OCI-LY7 (cell line): Measurements from ENCODE around the gene GALNT2. TPM values are rescaled to one million over a fixed set of nuclear protein-coding genes. Genes with fewer than 3 reads are reported as not detected.

Experiments used
- BruUV-seq: library from RNA; stranded (reverse); fragments of 400-500 nt; replicated peaks from 2 replicates; lab custom pipeline; 2021; lab: Mats Ljungman, UMichigan
- CTCF ChIA-PET: fragments of 300-600 bp; sonication (Branson Sonifier 250); formaldehyde crosslinking; loops from one replicate; lab custom pipeline; 2022; ENCODE audit warnings: antibody characterized with exemption; ENCODE audit not compliant: unreplicated experiment; lab: Charles Lee
- POLR2A ChIA-PET: fragments of 300-600 bp; sonication (Branson Sonifier 250); formaldehyde crosslinking; loops from one replicate; lab custom pipeline; 2022; ENCODE audit warnings: antibody characterized with exemption; lab: Charles Lee
- DNase-seq: peaks from one replicate; pipeline ENCODE4 v3.0.0-alpha.2; 2015; ENCODE audit warnings: low spot score
- H2AFZ ChIP-seq: fragments of 200-600 bp; sonication (generic), shearing (Covaris generic); 2 replicates; pipeline ENCODE4 v1.6.1; 2014; ENCODE audit warnings: mild to moderate bottlenecking, antibody characterized with exemption, low read length, moderate library complexity
- H3K27ac ChIP-seq: fragments of 200-600 bp; sonication (generic); 2 replicates; pipeline ENCODE4 v1.5.1; 2014; ENCODE audit warnings: mixed run types, low read depth, mild to moderate bottlenecking, moderate library complexity, low read length, inconsistent platforms; ENCODE audit not compliant: poor library complexity, severe bottlenecking
- H3K36me3 ChIP-seq: fragments of 200-600 bp; sonication (generic); 2 replicates; pipeline ENCODE4 v1.6.1; 2014; ENCODE audit warnings: mild to moderate bottlenecking, antibody characterized with exemption, low read length, moderate library complexity, mixed read lengths; ENCODE audit not compliant: insufficient read depth
- H3K4me1 ChIP-seq: fragments of 200-600 bp; sonication (generic); 2 replicates; pipeline ENCODE4 v1.5.1; 2014; ENCODE audit warnings: mild to moderate bottlenecking, low read length; ENCODE audit not compliant: insufficient read depth, poor library complexity, severe bottlenecking
- H3K4me2 ChIP-seq: fragments of 200-600 bp; sonication (generic); 2 replicates; pipeline ENCODE4 v1.6.1; 2014; ENCODE audit warnings: mild to moderate bottlenecking, low read length
- H3K4me3 ChIP-seq: fragments of 200-600 bp; sonication (generic); 2 replicates; pipeline ENCODE4 v1.5.1; 2014; ENCODE audit warnings: mild to moderate bottlenecking, low read depth, low read length; ENCODE audit not compliant: poor library complexity, severe bottlenecking
- H3K79me2 ChIP-seq: fragments of 200-600 bp; sonication (generic); 2 replicates; pipeline ENCODE4 v1.6.1; 2016; ENCODE audit warnings: low read depth, mild to moderate bottlenecking, low read length, moderate library complexity, mixed read lengths; ENCODE audit not compliant: insufficient read depth
- H3K9me2 ChIP-seq: fragments of 200-600 bp; sonication (generic); 2 replicates; pipeline ENCODE4 v1.6.1; 2016; ENCODE audit warnings: mild to moderate bottlenecking, low read length, mixed read lengths; ENCODE audit not compliant: insufficient read depth
- H3K9me3 ChIP-seq: fragments of 200-600 bp; sonication (generic); 2 replicates; pipeline ENCODE4 v1.6.1; 2014; ENCODE audit warnings: mild to moderate bottlenecking, mixed run types, low read length, mixed read lengths
- H4K20me1 ChIP-seq: fragments of 200-600 bp; sonication (generic); 2 replicates; pipeline ENCODE4 v1.6.1; 2014; ENCODE audit warnings: mild to moderate bottlenecking, antibody characterized with exemption, low read length, moderate library complexity, mixed read lengths; ENCODE audit not compliant: insufficient read depth
- EZH2phosphoT487 ChIP-seq: fragments of 200-600 bp; sonication (generic); IDR thresholded peaks from 2 replicates; pipeline ENCODE4 v1.6.1; 2018; ENCODE audit warnings: low read depth, borderline replicate concordance, mild to moderate bottlenecking, mixed run types, antibody characterized with exemption, low read length, moderate library complexity, mixed read lengths
- intact Hi-C: fragments of 100-400 bp; cut with micrococcal nuclease; formaldehyde crosslinking; loops from one replicate; pipeline ENCODE4 v1.10.0; 2022; ENCODE audit not compliant: unreplicated experiment
- total RNA-seq, 2 experiments: library from RNA; depleted of rRNA in 1 of 2; stranded (reverse); fragments of >200 nt in 1 of 2; shearing (Covaris generic) in 1 of 2; gene quantifications; 2 replicates each; pipeline ENCODE4 v1.2.3, GENCODE V29; 2014 to 2022
- TF ChIP-seq, protein P1 (sequence below): fragments of 200-600 bp; sonication (generic); conservative IDR thresholded peaks from 2 replicates; pipeline ENCODE4 v1.5.1; 2014; ENCODE audit warnings: mild to moderate bottlenecking, antibody characterized with exemption, low read length, moderate library complexity, mixed read lengths

GALNT2 gene
- total RNA-seq, 2 experiments from 2014 or later = 29.9 to 67.3 TPM

DNA sequence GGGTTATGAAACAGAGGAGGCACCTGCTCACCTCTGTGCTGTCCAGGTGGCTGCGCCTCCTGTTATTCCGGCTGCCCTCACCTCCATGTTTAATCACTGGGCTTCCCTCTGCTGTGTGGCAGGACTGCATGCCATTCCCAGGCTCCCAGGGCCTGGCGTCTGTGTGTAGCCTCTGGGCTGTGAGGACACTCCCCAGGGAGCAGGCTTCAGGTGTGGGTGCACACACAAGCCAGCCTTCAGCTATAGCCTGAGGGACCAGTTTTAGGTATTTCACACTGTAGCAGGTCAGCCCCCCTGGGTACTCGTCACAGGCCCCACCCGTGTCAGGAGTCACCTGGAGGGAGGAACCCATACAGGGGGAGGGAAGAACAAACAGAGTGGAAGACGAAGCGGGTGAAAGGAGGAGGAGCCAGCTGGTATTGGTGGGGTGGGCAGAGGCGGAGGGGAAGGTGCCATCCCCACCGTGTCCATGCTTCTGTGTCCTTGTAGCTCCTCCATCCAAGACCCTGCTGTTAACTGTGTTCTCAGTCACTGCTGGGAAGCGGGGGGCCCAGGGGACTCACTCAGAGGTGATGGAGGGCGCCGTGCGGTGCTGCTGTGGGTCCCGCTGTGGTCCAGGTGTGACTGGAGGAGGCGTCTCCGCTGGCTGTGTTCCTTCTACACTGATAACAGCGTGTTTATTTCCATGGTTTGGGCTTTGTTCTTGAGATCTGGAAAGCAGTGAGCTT, 200.5 kb downstream of the GALNT2 start:
- POLR2A ChIA-PET = no interaction called here
- Histone ChIP-seq H3K4me3 (no peak overlapping the region), H3K27ac (no peak overlapping the region), H3K9me2 (no peaks in the 10 kb centered on the region), H3K9me3 (no peaks in the 10 kb centered on the region), H2AFZ (no peak overlapping the region), H3K79me2 (no peaks in the 10 kb centered on the region), H4K20me1 (no peaks in the 10 kb centered on the region), H3K36me3 (peaks cover 28% of the 10 kb centered on the region), H3K4me1 (peaks cover 25% of the 10 kb centered on the region), H3K4me2 (no peak overlapping the region)
- intact Hi-C loops = no loop called here
- no TSS peak for BruUV-seq
- TF ChIP-seq, protein P1, sequence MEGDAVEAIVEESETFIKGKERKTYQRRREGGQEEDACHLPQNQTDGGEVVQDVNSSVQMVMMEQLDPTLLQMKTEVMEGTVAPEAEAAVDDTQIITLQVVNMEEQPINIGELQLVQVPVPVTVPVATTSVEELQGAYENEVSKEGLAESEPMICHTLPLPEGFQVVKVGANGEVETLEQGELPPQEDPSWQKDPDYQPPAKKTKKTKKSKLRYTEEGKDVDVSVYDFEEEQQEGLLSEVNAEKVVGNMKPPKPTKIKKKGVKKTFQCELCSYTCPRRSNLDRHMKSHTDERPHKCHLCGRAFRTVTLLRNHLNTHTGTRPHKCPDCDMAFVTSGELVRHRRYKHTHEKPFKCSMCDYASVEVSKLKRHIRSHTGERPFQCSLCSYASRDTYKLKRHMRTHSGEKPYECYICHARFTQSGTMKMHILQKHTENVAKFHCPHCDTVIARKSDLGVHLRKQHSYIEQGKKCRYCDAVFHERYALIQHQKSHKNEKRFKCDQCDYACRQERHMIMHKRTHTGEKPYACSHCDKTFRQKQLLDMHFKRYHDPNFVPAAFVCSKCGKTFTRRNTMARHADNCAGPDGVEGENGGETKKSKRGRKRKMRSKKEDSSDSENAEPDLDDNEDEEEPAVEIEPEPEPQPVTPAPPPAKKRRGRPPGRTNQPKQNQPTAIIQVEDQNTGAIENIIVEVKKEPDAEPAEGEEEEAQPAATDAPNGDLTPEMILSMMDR = no peak
- TF ChIP-seq EZH2phosphoT487 = no peak
- CTCF ChIA-PET = no interaction called here
- DNase-seq = no peak

DNA sequence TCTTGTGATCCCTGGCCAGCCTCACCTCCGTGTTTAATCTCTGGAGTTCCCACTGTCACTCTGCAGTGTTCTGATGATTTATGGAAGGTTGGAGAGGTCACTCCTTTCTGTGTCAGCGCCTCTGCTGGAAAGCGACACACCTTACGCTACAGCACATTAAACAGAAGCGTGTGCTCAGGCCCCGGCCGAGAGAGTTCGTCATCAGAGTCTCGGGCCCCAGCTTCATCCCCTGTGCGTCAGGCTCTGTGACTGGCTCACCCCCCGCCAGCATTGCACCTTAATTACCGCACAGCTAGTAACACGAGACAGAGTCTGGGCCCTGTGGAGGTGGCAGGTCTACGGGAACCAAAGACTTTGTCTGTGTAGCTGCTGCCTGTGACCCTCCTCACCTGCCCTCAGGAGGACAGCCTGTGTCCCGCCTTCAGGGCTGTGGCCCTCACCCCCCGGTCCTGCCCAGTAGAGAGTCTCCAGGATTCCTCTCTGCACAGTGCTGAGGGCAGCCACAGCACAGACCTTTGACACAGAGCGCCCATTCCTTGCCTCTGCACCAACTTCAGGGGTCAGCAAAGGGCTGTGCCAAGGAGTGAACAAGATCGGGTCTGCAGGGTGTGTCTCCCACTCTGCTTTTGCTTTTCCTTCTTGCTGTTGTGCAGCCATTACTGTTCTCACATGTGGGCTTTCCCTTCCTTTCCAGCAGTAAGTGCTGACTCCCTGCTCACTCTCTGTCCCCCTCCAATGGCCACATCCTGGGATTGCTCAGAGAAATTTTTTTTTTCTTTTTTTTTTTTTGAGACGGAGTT, 201.5 kb downstream of the GALNT2 start:
- Histone ChIP-seq H3K27ac (no peak overlapping the region), H3K4me1 (peaks cover 19% of the 10 kb centered on the region), H3K9me3 (no peaks in the 10 kb centered on the region), H4K20me1 (no peaks in the 10 kb centered on the region), H3K4me3 (no peak overlapping the region), H3K9me2 (no peaks in the 10 kb centered on the region), H3K36me3 (peaks cover 24% of the 10 kb centered on the region), H3K79me2 (no peaks in the 10 kb centered on the region), H3K4me2 (no peak overlapping the region), H2AFZ (no peak overlapping the region)
- ChIA-PET CTCF (no interaction called here), POLR2A (no interaction called here)
- BruUV-seq = no TSS peak
- TF ChIP-seq EZH2phosphoT487 = no peak
- TF ChIP-seq, protein P1 = peak; percentile 44
- no peak for DNase-seq
- intact Hi-C loops = no loop called here
